Endometrial microvascular endothelial cells (primary cell): ENCODE results near the gene RIN3. TPM values are rescaled to one million over a fixed set of nuclear protein-coding genes. Genes with fewer than 3 reads are reported as not detected.

Source experiments
- in situ Hi-C: cut with HindIII; loops from 2 replicates; pipeline ENCODE4 v1.10.0; 2017; ENCODE audit warnings: low sequenced_read_pairs, low pct_unique_long_range_greater_than_20kb; ENCODE audit errors: inconsistent ontology term
- total RNA-seq: library from RNA; depleted of rRNA; stranded (reverse); fragments of >200 nt; gene quantifications from one replicate; pipeline ENCODE4 v1.2.3, GENCODE V29; 2015; ENCODE audit errors: inconsistent ontology term

Gene RIN3, protein sequence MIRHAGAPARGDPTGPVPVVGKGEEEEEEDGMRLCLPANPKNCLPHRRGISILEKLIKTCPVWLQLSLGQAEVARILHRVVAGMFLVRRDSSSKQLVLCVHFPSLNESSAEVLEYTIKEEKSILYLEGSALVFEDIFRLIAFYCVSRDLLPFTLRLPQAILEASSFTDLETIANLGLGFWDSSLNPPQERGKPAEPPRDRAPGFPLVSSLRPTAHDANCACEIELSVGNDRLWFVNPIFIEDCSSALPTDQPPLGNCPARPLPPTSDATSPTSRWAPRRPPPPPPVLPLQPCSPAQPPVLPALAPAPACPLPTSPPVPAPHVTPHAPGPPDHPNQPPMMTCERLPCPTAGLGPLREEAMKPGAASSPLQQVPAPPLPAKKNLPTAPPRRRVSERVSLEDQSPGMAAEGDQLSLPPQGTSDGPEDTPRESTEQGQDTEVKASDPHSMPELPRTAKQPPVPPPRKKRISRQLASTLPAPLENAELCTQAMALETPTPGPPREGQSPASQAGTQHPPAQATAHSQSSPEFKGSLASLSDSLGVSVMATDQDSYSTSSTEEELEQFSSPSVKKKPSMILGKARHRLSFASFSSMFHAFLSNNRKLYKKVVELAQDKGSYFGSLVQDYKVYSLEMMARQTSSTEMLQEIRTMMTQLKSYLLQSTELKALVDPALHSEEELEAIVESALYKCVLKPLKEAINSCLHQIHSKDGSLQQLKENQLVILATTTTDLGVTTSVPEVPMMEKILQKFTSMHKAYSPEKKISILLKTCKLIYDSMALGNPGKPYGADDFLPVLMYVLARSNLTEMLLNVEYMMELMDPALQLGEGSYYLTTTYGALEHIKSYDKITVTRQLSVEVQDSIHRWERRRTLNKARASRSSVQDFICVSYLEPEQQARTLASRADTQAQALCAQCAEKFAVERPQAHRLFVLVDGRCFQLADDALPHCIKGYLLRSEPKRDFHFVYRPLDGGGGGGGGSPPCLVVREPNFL
- total RNA-seq = 2.0 TPM

DNA sequence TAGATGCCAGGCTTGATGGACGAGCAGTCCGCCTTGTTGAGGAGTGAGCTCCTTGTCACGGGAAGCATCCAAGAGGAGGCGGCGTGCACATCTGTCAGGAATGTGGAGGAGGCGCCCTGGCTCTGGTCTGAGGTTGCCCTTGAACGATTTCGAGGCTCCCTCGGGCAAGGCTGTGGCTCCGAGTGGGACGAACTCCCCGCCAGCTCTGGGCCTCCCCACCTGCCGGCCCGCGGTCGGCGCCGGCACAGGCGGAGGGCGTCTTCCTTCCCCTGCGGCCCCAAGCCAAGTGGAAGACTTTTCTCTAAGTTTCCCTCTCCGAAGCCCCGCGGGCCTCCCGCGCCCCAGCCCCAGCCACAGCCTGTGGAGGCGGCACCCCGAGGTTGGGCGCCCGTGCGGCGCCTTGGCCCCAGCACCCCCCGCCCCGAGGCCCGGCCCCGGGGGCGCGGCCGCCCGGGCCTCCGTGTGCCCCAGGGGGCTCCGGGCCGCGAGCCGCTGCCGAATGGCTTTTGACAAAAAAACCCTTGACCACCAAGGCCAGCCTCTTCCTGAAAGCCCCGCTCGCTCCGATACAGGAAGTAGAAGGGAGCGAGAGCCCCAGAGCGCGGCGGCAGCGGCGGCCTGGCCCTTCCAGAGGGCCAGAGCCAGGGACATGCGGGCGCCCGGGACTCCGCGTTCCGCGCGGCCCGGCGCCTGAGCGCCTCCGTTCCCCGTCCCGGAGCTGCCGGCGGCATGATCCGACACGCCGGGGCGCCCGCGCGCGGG lies at the start of gene RIN3:
RIN3 (plus strand) TSS at position 578 of the 762 bp plus-strand sequence; CDS start at position 730, 152 bp downstream.
- in situ Hi-C loops = no loop called here

DNA sequence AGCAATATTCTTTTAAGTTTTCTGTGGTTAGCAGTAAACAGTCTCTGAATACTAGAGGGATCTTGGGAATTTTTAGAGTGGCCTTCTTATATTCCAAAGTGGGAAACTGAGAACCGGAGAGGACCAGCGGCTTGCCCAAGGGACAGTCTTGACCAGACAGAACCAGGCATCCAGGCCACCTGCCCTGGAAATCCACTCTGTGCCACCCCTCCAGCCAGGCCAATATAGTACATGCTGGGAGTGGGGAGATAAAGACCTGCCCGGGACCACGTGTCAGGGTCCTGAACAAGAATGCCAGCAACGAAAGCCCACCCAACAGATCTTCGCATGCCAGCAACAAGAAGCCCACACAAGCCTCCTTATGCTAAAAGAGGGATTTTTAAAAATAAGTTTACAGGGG lies 49.4 kb upstream of the RIN3 start:
- in situ Hi-C loops = no loop called here

DNA sequence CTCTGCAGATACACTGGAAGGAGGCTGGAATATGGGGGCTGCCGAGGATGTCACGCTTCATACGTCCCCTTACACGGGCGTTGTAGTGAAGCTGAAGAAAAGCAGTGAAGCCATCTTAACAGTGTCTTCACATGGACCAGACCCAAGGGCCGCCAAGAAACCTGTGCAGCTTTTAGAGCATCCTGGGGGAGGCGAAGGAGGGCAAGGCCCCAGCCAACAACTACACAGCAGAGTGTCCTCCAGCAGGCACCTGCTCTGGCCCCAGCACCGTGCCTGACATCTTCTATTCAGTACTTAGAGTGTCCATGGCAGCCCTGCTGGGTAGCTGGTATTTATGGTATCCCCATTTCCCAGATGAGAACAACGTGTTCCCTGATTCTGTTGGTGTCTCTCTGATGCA lies 48.9 kb upstream of the RIN3 start:
- in situ Hi-C loops = no loop called here

DNA sequence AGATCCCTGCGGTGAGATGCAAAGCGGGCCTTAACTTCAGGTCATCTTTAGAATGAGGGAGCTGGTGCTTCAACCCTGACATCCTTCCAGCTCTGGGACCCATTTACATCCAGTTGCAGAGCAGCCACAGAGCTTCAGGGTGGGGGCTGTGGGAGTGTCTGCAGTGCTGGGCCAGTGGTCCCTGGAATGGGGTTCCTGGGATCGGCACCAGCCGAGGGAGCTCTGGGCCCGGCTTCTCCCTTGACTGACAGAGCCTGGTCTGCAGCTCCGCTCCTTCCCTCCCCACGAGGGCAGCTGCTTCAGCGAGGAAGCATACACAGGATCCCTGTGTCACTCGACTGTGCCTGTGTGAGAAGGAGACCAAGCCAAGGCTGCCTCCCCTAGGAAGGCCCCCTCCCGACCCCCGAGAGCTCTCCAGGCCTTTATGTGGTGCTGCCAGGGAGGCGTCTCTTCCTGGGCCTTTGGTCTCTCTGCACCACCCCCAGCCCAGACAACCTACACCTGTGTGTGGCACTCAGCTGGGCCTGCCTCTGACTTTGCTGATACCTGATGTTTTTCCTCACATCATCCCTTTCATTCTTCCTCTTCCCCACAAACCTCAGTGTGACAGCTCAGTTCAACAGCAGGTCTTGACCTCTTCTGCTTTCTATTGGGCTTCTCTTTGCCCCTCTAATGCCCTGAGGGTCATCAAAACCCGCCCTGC lies 48.1 kb upstream of the RIN3 start:
- in situ Hi-C loops = no loop called here

DNA sequence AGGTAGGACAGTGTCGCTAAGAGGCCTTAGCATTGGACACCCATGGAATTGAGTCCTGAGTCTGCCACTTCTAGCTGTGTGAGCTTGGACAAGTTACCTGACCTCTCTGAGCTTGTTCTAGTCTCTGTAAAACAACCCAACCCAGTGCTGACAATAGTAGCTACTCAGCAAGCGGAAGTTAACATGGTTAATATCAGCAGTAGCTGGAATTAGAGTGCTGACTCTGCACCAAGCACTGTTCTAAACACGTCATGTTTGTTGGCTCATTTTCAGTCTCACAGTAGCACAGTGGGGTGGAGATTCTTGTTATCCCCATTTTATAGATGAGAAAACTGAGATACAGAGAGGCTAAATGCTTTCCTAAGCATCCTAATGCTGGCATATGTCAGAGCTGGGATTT lies 47.5 kb upstream of the RIN3 start:
- in situ Hi-C loops = no loop called here

DNA sequence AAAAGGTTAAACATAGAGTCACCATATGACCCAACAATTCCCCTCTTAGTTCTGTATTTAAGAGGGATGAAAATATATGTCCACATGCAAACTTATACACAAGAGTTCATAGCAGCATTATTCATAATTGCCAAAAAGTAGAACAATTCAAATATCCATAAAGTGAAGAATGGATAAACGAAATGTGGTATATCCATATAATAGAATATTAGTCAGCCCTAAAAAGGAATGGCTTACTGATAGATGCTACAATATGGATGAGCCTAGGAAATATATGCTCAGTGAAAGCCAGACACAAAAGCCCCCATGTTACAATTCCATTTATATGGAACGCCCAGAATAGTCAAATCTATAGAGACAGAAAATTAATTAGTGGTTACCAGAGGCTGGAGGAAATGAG lies 44.1 kb upstream of the RIN3 start:
- in situ Hi-C loops = no loop called here

DNA sequence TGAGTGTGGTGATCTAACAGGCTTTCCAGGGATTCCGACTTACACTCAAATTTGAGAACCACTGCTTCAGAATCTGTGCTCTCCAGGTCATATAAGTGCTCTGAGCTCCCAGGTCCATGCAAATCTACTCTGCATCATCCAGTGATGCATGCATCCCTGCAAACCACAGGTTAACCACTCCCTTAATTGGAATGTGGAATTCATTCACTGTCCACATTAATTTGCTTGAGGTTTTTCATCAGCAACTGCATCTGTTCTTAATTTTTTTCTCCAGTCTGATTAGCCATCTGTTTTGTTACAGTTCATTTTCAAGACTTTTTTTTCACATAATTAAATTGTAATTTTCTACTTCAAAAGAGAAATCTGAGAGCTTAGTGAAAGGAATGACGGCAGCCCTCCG lies 43.4 kb upstream of the RIN3 start:
- in situ Hi-C loops = no loop called here

DNA sequence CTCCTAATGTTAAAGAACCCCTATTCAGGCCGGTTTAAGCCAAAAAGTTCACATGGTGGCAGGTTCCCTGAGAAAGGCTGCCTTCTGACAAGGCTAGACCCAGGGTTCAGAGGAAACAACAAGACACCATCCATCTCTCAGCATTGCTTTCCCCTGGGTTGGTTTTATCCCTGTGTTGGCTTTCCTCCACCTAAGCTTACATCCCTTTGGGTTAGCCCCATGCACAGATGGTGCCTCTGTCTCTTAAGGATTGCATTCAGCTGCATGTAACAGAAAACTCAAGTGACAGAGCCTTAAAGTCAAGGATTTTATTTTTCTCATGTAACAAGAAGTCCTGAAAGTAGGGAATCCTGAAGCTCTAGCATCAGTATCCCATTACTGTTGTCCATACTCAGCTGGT lies 42.8 kb upstream of the RIN3 start:
- in situ Hi-C loops = no loop called here

DNA sequence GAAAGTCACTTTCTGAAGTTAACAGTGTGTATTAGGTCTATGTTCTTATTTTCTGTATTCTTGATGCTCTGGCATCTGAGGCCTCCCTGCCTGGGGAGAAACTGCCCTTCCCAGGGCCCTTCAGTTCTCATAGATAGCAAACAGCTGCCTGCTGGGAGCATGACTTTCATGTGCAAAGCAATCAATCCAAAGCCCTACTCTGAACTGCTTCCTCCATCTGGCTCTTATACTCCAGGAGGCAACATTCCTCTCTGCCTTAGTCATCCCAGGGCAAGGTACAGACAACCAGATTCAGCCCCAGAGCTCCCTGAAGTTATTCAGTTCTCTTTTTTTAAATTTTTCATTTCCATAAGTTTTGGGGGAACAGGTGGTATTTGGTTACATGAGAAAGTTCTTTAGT lies 41.7 kb upstream of the RIN3 start:
- in situ Hi-C loops = no loop called here

DNA sequence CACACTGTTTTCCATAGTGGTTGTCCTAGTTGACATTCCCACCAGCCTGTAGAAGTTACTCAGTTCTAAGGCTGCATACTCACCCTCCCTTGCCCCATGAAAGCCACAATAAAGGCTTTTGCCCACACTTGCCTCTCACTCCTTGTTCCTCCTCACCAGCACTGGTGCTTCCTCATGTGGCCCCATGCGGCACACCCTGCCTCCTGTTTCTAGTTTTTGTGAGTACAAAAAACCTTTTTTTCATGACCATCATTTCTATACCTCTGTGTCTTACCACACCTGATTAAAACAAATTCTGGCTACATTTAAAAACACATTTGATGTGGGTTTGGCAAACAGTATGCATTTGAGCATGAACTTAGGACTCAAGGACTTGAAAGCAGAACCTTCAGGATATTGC lies 40.7 kb upstream of the RIN3 start:
- in situ Hi-C loops = no loop called here

DNA sequence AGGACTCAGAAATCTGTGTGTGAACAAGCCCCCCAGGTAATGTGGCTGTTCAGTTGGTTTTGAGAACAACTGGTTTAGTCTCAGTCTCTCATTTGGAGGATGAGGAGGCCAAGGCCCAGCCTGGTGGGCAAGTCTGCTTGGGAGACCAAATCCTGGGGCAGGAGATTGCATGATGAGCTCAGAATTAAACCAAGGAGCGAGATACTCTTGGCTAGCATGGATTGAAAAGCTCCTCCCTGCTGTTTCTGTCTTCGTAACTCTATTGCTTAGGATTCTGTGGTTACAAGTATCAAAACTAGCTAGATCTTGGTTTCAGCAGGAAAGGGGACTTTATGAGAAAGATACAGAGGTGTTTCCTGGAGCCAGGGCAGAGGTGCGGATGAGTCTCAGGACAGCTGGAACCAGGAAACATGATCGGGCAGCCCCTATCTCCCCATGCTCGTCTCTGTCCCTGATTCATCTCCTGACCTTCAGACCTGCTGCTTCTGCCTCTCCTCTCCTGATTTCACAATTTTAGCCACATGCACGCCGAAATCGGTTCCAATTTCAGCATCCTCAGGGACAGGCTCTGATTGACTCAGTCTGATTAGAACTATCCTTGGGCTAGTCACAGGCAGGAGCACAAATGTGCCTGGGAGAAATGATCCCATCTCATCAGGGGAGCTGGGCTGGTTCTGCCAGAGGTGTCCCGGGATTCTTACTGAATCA lies 40.2 kb upstream of the RIN3 start:
- in situ Hi-C loops = no loop called here

DNA sequence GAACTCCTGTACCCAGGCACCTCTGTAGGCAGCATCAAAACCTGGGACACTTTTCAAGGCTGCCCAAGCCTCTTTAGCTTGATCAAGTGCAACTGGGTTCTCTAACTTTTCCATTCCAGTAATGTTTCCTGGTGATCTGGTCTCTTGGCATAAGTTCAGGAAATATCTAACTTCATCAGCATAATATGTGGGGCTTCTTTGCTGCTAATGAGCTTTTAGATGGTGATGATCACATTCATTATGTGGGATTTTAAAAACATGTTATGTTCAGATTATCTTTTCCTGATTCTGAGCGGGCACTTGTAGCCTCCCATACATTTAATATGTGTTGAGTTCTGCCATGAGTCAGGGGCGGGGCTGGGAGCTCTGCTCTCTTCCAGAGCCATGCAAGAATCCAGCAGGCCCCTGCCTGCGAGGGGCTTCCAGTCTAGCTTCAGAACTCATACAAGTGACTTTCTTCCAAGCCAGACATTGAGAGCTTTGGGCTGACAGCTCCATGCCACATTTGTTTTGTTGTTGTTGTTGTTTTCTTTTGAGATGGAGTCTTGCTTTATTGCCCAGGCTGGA lies 39.5 kb upstream of the RIN3 start:
- in situ Hi-C loops = no loop called here

DNA sequence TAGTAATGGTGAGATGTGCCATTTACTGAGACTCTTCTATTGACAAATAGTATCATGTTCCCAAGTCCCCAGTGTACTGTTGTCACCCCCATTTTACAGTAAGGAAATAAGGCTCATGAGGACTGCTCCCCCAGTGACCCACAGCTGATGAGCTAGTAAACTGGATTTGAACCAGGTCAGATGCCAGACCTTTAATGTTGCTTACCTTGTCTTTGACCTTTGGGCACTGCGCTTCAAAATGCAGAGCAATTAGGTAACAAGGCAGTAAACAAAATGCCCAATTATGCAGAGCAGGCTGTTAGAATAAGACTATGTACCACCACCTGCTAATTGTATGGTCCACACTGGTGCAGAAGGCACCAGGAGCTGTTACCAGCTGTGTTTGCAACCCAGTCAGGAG lies 38.5 kb upstream of the RIN3 start:
- in situ Hi-C loops = no loop called here

DNA sequence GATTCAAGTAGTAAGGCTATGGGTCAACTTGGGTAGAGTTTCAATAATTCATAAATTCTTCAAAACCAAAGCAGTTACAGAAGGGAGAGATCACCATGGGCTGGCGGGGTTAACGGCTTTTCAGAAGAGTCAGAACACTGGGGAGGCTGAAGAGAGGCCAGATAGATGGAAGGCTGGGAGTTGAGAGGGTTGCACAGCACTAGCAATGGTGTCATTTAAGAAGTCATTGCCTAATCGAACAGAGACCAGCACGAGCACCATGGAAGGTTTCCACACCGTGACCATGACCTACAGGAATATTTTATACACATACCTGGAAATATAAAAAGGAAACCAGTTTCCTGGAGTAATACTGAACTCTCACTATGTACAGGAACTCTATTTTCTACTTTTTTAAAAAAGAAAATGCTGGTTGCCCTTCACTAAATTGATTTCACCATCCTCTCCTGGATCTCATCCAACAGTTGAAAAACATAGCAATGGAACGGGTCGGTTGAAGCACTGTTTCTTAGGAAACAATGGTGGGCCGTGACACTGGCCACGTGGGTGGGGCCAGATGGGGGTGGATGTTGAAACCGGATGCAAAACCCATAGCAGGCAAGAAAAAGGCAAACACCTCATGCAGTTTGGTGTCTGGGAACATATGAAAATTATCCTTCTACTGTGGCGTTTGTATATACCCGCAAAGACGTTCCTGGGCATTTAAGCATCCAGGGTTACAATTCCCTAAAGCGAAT lies 38.0 kb upstream of the RIN3 start:
- in situ Hi-C loops = no loop called here

DNA sequence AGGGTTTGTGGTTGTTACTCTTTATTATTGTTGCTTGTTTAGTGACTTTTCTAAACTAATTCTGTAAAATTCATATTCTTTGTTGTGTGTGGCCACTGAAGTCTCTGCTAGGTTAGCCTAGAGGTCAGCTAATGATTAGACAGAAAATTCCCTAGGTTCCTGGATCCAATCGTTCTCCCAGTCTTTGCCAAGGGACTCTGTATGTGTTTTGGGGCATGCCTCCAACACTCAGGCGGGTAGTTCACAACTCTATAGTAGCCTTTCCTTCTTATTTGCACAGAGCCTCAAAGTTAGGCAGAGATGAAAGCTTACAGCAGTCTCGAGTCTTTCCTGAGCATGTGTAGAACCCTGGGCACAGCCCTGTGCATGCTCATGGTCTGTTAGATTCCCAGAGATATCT lies 32.7 kb upstream of the RIN3 start:
- in situ Hi-C loops = no loop called here

DNA sequence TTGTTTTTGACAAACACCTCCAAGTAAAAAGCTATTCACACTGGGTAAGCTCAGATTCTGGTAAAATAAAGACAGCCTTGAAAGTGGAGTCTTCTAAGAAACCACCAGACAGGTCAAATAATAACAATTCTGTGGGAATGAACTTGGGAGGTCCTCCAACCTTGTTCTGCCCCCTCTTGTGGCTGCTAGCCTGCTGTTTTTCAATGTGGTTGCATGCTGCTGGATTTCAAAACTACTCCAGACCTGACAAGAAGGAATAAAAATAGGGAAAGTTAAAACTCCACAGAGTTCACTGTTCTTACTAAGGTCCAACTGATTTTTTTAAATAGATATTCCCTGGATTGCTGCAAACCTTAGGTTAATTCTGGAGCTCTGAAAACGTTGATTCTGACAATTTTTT lies 32.2 kb upstream of the RIN3 start:
- in situ Hi-C loops = no loop called here
